ENCODE measurements around the gene SLC5A4. TPM values are rescaled to one million over a fixed set of nuclear protein-coding genes. Genes with fewer than 3 reads are reported as not detected.

The SLC5A4 gene
- total RNA-seq, 1 experiment from 2014 or later: not detected

DNA sequence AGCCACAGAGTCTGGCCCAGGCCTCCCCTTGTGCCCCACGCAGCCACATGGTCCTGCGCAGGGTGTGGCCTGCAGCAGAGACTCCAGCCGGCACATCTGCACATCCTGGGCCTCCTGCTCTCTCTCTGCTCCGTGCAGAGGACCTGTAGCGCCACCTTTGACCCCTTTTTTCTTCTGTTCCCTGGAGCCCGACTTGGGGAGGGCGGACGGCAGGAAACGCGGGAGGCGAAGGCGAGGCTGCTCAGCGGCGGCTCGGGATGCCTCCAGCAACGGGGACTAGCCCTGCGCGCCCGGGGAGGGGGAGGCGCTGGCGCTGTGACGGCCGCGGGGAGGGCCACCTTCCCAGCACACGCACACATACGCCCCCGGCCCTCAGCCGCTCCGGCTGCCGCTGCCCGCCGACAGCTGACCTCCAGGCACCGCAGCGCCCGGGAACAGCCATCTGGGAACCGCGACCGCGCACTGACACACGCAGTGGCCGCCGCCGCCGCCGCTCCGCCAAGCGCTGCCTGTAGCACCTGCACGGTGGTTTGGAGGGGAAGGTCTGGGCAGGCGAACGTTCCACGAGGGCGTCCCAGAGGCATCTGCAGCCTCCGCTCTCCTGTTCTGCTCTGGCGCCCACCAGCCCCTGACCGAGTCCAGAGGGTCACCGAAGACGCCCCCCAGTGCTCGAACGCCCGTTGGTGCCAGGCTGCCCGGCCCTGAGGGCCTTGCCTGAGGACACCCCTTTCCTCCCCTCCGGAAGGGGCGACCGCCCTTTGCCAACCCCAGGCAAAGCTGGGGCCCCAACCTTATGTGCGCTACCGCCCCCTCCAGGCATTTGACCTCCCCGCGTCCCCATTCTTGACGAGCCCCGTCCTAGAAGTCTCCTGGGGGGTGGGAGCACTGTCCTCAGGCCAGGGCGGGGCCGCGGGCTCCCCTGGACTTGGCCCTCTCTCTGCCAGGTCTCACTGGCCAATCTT, 79.2 kb downstream of the SLC5A4 start:
- Histone ChIP-seq H3K4me1 (ENCODE audit: control insufficient read depth, insufficient read depth, low read length) (no peaks in the 10 kb centered on the region), H3K27ac (ENCODE audit: low read length) (no peak overlapping the region), H3K4me3 (ENCODE audit: low read depth in 2 of 2, low read length in 2 of 2) (no peak overlapping the region), H3K36me3 (ENCODE audit: control insufficient read depth, insufficient read depth, low read length) (no peaks in the 10 kb centered on the region), H3K9me3 (ENCODE audit: control insufficient read depth, insufficient read depth, low read depth, low read length) (no peaks in the 10 kb centered on the region), H3K27me3 (ENCODE audit: control insufficient read depth, insufficient read depth, low read length) (no peaks in the 10 kb centered on the region; the same call in 1 of the 2 replicates)
- no peak for ATAC-seq
- intact Hi-C loops (cut with micrococcal nuclease; ENCODE audit: unreplicated experiment): no loop called here
- no peak for DNase-seq (ENCODE audit: low read depth, low spot score)
- in situ Hi-C loops (cut with HindIII; ENCODE audit: low pct_unique_long_range_greater_than_20kb, low sequenced_read_pairs): no loop called here
- TF ChIP-seq TCF7L2 (IDR thresholded peaks at IDR 0.05; ENCODE audit: low read depth, low read length): no peak
- TF ChIP-seq, protein P1, sequence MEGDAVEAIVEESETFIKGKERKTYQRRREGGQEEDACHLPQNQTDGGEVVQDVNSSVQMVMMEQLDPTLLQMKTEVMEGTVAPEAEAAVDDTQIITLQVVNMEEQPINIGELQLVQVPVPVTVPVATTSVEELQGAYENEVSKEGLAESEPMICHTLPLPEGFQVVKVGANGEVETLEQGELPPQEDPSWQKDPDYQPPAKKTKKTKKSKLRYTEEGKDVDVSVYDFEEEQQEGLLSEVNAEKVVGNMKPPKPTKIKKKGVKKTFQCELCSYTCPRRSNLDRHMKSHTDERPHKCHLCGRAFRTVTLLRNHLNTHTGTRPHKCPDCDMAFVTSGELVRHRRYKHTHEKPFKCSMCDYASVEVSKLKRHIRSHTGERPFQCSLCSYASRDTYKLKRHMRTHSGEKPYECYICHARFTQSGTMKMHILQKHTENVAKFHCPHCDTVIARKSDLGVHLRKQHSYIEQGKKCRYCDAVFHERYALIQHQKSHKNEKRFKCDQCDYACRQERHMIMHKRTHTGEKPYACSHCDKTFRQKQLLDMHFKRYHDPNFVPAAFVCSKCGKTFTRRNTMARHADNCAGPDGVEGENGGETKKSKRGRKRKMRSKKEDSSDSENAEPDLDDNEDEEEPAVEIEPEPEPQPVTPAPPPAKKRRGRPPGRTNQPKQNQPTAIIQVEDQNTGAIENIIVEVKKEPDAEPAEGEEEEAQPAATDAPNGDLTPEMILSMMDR (IDR thresholded peaks at IDR 0.05): no peak
- no TSS peak for BruUV-seq (replicated peaks)
- POLR2A ChIA-PET: no interaction called here
- CTCF ChIA-PET: no interaction called here

DNA sequence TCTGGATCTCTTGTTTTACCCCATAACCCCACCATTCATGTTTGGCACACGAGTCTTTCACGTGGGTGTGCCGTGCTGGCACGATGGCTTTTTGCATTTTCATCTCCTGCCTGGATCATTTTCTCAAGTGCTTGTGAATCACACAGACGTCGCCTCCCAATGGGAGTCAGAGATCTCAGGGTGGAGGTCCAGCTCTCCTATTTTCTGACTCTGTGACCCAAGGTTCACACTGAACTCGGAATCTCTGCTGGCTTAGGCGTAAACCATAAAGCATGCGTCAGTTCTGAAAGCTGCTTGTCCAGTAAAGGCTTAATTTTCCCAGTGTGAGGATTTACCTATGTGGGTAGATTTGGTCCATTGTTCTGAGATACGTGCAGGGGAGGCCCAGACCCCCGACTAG, 80.0 kb downstream of the SLC5A4 start:
- in situ Hi-C loops (cut with HindIII; ENCODE audit: low pct_unique_long_range_greater_than_20kb, low sequenced_read_pairs) (no loop called here), intact Hi-C loops (cut with micrococcal nuclease; ENCODE audit: unreplicated experiment) (no loop called here)
- H3K27ac ChIP-seq (ENCODE audit: low read length): no peak overlapping the region
- no peaks in the 10 kb centered on the region for H3K9me3 ChIP-seq (ENCODE audit: control insufficient read depth, insufficient read depth, low read depth, low read length)
- ChIA-PET POLR2A (no interaction called here), CTCF (no interaction called here)
- ATAC-seq: no peak
- no peak overlapping the region for H3K4me3 ChIP-seq (ENCODE audit: low read depth in 2 of 2, low read length in 2 of 2)
- no TSS peak for BruUV-seq (replicated peaks)
- TF ChIP-seq, protein P2, sequence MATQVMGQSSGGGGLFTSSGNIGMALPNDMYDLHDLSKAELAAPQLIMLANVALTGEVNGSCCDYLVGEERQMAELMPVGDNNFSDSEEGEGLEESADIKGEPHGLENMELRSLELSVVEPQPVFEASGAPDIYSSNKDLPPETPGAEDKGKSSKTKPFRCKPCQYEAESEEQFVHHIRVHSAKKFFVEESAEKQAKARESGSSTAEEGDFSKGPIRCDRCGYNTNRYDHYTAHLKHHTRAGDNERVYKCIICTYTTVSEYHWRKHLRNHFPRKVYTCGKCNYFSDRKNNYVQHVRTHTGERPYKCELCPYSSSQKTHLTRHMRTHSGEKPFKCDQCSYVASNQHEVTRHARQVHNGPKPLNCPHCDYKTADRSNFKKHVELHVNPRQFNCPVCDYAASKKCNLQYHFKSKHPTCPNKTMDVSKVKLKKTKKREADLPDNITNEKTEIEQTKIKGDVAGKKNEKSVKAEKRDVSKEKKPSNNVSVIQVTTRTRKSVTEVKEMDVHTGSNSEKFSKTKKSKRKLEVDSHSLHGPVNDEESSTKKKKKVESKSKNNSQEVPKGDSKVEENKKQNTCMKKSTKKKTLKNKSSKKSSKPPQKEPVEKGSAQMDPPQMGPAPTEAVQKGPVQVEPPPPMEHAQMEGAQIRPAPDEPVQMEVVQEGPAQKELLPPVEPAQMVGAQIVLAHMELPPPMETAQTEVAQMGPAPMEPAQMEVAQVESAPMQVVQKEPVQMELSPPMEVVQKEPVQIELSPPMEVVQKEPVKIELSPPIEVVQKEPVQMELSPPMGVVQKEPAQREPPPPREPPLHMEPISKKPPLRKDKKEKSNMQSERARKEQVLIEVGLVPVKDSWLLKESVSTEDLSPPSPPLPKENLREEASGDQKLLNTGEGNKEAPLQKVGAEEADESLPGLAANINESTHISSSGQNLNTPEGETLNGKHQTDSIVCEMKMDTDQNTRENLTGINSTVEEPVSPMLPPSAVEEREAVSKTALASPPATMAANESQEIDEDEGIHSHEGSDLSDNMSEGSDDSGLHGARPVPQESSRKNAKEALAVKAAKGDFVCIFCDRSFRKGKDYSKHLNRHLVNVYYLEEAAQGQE (IDR thresholded peaks at IDR 0.05; ENCODE audit: insufficient read depth in 1 of 2, low read depth in 2 of 2, low read length in 1 of 2): no peak
- TF ChIP-seq, protein P1 (IDR thresholded peaks at IDR 0.05): no peak
- TF ChIP-seq TCF7L2 (IDR thresholded peaks at IDR 0.05; ENCODE audit: low read depth, low read length) (no peak), SIN3A (IDR thresholded peaks at IDR 0.05; ENCODE audit: borderline replicate concordance, insufficient read depth, low read depth, low read length) (no peak), POLR2AphosphoS5 (IDR thresholded peaks at IDR 0.05; ENCODE audit: low read depth, low read length) (no peak)
- no peaks in the 10 kb centered on the region; the same call in 1 of the 2 replicates for H3K27me3 ChIP-seq (ENCODE audit: control insufficient read depth, insufficient read depth, low read length)
- H3K4me1 ChIP-seq (ENCODE audit: control insufficient read depth, insufficient read depth, low read length): no peaks in the 10 kb centered on the region
- DNase-seq (ENCODE audit: low read depth, low spot score): no peak
- H3K36me3 ChIP-seq (ENCODE audit: control insufficient read depth, insufficient read depth, low read length): no peaks in the 10 kb centered on the region

Other genes with a start within 250 kb of the SLC5A4 start
- gene SLC5A1, start 212.1 kb downstream of the SLC5A4 start, total RNA-seq (2021; ENCODE audit: unreplicated experiment): 0.03 TPM
- not detected for gene C22orf42, start 96.0 kb downstream of the SLC5A4 start, total RNA-seq (2021; ENCODE audit: unreplicated experiment)
- gene RFPL2, start 50.3 kb downstream of the SLC5A4 start, total RNA-seq (2021; ENCODE audit: unreplicated experiment): not detected
- gene RFPL3, start 102.5 kb upstream of the SLC5A4 start, total RNA-seq (2021; ENCODE audit: unreplicated experiment): not detected
- 55.9 TPM for gene RTCB, start 156.9 kb upstream of the SLC5A4 start, total RNA-seq (2021; ENCODE audit: unreplicated experiment)
- gene BPIFC, start 209.1 kb upstream of the SLC5A4 start, total RNA-seq (2021; ENCODE audit: unreplicated experiment): not detected
- 67.8 TPM for gene FBXO7, start 219.5 kb upstream of the SLC5A4 start, total RNA-seq (2021; ENCODE audit: unreplicated experiment)